GF-D8 (cell line): ENCODE results near the gene BNC1.
"Not testable (repeated sequence)": the region's sequence is repeated elsewhere in the genome, so short reads cannot be mapped to it uniquely, and the experiment has no call there.

ENCODE experiments used
- DNase-seq: peaks from one replicate; lab custom pipeline; 2025; lab: John Stamatoyannopoulos, UW

The BNC1 gene

DNA sequence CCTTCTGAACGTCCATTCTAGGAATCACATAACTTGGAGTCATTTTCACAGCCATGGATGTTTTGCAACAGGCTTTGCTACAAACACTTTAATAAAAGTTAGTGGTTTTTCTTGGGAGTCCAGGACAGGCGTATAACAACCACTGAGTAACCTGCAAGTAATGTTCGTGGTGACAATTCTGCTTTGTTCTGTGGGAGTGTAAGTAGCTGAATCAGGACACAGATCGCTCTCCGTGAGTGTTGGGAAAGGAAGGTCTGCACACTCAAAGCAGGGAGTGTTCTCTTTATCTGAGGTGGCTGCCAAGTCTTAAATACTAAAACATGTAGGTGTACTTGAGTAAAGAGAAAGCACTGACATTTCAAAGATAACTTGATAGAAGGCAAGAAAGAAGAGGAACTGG lies 7.9 kb upstream of the BNC1 start:
- DNase-seq = no peak

DNA sequence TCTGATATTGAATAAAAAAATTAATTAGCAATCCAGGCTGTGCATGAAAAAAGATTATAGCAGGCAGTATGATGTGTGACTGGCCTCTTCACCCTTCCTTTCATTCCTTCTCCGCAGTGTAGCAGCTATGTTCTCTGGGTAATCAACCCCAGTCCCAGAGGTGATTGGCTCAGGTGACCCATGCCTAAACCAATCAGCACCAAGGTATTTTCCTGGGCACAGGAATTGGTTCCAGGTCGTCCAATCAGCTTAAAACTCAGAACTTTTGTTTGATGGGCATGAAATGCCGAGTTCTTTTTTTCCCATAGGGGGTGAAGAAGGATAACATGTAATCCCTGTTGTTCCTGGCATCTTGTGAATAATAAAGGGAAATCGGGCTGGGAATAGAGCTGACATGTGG lies 5.8 kb upstream of the BNC1 start:
- no peak for DNase-seq

DNA sequence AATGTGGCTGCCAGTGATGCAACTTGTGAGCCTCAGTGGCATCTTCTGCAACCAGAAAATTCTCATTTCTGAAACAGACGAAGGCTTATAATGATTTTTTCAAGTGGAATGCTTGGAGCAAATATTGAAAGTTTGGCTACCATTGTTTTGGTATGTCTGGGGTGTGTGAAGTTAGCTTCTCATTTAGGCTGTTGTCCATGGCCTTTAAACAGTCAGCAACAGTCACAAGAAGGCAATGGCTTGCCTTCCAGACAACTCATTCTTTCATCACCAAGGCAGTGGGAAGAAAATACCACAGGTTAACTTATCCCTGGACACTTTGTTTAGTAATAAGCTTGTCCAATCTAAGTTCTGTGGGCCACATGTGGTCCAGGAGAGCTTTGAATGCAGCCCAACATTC lies 4.7 kb upstream of the BNC1 start:
- DNase-seq = no peak

DNA sequence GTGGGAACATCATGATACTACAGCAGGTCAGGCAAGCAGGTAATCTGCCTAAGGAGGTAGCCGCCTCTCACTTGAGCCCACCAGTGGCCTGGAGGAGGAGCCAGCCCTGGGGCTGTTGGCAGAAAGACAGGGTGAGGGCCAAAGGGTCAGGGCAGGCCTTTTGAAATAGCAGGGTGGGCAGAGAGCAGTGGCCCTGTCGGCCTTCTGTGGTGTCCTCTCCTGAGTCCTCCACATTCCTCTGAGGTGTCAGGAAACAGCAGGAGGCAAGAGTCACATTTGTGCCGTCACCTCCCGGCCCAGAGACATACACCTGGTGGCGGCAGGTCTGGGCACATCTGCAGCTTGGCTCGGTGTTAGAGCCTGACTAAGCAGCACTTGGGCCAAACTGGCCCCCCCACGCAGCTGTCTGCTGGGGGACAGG lies 3.9 kb upstream of the BNC1 start:
- no peak for DNase-seq

DNA sequence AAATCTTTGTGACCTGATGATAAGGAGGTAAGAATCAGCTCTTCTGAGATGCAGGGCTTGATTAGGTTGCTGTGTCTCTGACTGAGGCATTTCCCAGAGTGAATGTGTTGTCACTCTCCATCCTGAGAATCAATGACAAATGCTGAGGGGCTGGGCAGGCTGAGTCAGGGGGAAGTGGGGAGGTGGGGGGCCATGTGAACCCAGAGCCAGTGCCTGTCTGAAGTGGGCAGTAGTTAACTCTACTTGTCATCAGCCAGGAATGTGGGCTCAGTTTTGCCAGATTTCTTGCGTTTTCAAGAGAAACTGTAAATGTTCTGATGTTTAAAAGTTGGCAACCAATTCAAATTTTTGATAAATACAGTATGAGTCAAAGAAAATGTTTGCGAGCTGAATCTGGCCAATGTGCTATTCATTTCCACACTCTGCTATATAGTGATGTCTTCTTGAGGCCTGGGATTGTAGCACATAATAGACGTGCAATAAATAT lies 3.1 kb upstream of the BNC1 start:
- DNase-seq = no peak

DNA sequence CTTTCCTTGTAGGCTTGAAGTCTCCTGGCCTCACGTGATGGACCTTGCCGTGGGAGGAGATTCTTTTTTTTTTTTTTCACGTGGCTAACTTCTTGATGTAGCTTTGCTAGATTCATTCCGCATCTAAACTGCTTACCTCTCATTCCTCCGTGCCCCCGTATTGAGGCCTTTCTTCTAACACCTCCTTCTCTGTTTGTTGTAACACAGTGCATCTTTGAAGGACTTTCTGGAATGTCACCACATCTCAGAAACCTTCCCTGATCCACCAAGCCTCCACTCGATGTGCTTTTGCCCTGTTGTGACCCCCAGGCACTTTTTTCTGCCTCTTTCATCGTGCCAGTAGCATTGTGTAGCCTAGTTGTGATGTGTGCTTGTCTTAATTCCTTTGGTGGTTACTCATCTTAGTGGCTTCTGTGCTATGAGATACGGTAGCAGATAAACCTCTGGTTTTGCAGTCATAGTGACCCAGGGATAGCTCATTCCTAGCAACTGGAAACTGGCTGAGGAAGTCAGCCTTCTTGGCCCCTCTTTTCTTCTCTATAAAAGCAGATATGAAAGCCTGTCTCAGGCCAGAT lies 1.6 kb upstream of the BNC1 start:
- DNase-seq = no peak

DNA sequence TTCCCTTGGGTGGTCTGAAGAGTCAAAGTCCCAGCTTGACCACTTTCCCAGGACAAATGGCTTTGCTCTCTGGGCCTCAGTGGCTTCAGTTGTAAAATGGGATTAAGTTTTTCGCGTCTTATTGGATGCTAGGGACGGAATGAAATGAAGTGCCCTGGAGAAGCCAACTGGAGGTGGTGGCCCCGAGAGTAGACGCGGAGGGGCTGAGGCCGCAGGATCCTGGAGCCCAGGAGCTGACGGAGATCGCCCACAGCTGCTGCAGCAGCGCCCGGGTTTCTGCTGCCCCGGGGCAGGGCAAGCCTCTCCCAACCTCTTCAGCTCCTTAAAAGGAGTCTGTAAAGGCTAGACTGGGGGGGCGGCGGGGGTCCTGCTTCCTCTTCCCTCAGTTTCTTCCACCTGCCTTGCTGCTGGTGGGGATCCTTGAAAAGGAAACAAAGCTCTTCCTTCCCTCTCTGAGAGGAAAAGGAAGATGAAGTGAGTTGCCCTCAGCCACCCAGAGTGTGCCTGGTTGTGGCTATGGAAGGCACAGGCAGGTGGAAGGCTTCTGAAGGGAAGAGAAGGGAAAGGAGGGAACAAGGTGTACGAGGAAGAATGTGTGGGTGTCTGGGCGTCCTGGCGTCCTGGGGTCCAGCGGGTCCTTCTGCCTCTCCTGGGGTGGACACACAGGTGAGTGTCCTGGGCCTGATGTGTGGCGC lies 967 bp upstream of the BNC1 start:
- DNase-seq = no peak

DNA sequence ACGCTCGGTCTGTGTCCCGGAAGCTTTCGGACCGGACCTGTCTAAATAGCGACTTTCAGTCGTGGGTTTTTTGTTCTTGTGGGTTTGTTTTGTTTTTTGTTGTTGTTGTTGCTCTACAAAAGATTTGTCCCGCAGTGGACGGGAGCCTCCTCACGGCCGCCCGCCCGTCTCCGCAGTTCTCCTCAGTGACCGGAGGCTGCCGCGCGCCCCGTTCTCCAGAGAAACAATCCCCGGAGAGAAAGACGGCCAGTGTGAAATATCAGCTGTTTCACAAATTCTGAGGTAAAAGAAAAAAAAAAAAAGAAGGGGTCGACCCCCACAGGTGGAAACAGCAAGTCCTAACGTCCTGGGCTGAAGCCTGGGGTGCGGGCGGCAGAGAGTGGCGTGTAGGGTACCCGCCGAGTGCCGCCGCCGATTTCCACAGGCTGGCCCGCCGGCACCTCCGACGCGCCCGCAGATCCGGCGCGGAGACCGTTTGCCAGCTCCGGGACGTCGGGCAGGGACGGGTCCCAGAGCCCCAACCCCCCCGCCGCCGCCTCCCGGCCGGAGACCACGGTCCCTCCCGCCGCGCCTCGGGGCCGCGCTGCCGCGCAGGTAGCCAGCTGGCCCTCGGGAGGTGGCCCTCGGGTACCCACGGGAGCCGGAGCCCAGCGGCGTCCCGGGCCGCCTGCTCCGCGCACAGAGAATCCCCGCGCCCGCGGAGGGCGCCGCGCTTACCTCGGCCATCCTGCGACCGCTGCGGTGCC lies 478 bp downstream of the BNC1 start:
- no peak for DNase-seq

DNA sequence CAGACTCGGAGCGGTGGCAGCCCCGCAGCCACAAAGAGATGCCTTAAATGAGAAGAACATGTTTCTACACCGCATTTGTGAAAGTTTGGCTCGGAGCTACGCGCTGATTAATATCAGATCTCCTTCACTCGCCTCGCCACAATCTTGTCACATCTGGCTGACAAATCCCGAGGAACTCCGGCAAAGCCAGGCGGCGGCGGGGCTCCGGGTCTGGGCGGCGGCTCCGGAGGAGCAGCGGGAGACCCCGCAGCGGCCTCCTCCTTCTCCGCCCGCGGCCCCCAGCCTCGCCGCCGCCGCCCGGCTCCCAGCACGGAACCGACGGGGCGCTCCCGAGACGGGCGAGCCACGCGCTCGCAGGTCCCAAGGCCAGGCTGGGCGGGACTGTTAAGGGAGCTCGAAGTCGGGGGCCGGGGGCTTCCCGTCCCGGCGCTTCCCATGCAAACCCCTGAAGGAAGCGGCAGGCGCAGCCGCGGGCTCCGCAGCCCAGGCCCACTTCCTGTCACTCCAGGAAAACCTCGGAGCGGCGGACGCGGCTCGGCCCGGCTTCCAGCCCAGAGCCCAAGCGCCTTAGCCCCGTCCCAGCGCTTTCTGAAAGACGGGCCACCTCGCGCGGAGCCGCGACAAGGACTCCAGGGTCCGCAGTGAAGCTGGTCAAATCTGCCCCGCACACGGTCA lies 1.2 kb downstream of the BNC1 start:
- no peak for DNase-seq

DNA sequence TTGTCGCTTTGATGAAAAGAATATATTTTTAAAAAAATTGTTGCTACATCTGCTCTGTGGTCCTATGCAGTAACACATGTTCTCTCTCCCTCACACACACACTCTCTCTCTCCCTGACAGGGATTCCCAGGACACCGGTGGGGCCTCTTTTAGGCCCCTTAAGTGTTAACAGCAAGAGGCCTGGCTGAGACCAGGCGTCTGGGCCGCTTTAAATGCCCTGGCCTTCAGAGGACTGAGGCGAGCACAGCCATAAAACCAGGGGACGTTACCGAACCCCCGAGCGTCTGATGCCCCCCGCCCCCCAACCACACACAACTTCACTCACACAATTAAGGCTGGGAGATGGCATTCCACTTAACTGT lies 1.7 kb downstream of the BNC1 start:
- DNase-seq = no peak

DNA sequence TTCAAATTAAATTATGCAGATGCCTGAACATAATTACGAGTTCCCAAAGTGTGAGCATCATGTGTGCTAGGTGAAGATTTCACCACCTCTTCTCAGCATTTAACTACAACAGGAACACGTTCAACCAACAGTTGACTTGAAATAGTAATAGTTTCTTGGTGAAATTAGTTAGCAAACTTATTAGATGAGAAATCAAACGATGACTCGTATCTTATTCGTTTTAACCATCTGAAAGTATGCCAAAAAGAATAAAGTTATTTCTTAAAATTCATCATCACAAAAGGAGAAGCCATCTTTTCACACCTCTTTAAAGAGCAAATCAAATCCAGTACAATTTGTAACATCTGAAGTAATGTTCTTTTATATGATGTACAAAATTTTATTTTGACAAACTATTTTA lies 2.3 kb downstream of the BNC1 start:
- no peak for DNase-seq

DNA sequence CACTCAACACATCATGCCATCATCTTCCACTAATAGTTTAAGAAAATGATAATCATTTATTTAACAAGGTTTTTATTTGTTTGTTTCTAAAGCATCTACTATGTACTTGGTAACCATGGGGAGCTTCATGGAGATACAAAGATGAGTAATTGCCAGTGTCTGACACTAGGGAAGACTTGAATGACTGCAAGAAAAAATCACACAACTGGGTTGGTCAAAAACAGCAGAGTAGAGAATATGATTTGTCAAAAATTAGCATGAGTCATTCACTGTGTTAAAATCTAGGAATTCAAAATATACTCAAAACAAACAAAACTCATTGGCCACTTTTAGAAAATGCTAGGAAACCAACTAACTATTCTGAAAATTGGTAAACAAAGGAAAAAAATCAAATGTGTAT lies 6.3 kb downstream of the BNC1 start:
- no peak for DNase-seq

DNA sequence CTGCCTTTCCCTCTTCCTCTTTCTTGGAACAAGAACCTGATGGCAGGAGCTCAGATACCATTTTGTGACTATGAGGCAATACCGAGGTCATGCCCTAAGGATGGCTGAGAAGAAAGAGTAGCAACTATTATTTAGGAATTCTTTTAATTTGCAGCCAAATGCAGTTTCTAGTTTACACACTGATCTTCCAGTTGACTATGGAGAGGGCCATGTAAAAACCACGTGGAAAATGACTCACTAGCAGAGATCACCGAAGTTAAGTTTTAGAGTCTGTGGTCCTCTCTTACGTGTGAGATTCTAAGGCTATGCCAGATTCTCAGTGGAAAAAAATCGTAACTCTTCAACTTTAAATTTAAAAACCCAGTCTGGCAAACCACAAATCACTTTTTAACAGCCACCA lies 7.8 kb downstream of the BNC1 start:
- no peak for DNase-seq

DNA sequence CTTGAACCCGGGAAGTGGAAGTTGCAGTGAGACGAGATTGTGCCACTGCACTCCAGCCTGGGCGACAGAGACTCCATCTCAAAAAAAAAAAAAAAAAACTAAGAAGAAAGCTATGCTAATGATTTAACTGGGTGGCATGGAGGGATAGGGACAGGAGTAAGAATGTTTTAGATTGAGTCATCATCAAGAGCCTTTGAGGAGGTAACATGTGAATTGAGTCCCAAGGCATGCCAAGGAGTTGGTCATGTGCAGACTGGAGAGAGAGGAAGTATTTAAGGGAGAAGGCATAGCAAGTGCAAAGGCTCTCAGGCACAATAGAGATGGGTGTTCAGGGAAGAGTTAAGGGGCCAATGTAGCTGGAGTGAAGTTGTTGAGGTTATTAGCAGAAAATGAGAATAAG lies 9.1 kb downstream of the BNC1 start:
- DNase-seq = no peak

DNA sequence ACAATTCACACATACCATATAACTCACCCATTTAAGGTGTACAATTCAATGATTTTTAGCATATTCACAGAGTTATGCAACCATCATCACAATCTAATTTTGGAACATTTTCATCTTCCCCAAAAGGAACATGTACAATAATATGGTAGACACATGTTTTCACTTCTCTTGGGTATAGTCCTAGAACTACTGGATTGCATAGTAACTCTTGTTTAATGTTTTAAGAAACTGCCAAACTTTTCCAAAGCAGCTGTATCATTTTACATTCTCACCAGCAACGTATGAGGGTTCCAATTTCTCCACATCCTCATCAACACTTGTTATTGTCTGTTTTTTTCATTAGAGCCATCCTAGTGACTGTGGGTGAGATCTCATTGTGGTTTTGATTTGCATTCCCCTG lies 14.3 kb downstream of the BNC1 start:
- DNase-seq = no peak

DNA sequence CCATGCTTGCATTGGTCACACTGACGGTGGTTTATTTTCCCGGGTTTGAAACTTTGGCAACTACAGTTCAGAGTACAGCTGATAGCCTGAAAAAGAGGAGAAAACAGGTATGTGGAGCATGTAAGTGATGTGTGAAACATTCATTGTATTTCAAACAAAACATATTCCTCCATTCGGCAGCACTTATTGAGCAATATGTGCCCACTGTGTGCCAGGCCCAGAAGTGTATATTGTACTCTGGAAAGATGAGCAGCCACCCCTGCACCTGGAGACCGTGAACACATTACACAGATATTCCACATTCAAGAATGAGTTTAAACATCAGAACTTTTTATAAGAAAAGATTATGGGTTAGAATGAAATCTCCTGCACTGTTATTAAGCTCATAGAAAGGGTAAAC lies 16.3 kb downstream of the BNC1 start:
- no peak for DNase-seq

DNA sequence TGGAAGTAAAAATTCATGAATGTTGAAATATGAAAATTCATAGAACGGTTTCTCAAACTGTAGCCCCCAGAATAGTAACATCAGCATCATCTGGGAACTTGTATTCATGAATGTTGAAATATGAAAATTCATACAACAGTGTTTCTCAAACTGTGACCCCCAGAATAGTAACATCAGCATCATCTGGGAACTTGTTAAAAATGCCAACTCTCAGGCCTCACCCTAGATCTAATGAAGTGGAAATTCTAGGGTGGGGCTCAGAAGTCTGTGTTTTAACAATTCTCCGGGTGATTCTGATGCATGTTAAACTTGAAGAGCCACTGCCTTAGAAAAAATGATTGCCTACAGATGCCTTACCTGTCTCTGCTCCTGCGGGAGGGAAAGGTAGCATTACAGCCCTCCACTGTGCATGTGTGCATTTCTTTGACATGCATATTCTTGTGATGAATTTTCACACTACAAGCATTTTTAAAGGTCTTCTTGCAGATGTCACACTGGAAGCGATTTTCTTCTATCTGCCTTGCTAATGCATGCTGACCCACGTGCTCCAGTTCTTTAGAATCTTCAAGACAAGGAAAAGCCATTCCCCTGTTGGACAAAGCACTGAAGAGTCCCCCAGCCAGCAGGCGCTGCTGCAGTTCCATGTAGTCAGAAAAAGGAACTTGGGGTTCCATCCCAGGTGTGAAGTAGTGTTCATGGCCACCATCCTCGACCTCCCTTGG lies 21.7 kb downstream of the BNC1 start:
- DNase-seq = no peak

DNA sequence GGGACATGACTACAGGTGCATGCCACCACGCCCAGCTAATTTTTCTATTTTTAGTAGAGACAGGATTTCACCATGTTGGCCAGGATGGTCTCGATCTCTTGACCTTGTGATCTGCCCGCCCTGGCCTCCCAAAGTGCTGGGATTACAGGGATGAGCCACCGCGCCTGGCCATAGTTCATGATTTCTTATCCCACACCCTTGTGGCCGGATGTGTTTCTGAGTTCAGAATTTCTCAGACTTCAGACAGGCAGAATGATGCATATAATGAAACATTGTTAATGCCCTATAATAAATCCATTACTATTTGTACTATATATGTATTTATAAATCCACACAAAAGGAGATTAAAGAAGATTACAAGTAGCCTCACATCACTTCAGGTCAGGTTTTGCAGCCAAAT lies 22.3 kb downstream of the BNC1 start:
- DNase-seq = not testable (repeated sequence)

DNA sequence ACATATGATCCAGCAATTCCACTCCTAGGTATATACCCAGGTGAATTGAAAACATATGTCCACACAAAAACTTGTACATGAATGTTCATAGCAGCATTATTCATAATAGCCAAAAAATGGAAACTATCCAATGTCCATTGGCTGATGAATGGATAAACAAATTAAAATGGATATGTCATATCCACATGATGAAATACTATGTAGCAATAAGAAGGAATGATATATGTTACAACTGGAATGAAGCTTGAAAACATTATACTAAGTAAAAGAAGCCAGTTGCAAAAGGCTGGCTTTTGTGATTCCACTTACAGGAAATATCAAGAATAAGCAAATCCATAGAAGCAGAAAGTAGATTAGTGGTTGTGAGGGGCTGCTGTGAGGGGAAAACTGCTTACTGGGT lies 33.7 kb downstream of the BNC1 start:
- no peak for DNase-seq

DNA sequence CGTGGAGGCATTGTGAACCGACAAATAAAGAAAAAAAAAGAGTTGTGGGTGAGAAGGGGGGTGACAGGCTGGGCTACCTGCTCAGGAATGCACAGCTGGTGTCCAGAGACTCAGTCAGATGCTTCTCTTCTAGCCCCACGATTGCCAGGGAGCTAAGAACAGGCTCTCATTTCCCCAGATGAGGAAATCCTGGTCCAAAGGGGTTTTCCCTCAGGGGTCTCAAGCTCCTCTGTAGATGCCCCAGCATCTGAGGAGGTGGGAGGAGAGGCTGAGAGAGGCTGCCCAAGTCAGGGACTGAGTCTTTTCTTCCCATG lies 35.5 kb downstream of the BNC1 start:
- no peak for DNase-seq

DNA sequence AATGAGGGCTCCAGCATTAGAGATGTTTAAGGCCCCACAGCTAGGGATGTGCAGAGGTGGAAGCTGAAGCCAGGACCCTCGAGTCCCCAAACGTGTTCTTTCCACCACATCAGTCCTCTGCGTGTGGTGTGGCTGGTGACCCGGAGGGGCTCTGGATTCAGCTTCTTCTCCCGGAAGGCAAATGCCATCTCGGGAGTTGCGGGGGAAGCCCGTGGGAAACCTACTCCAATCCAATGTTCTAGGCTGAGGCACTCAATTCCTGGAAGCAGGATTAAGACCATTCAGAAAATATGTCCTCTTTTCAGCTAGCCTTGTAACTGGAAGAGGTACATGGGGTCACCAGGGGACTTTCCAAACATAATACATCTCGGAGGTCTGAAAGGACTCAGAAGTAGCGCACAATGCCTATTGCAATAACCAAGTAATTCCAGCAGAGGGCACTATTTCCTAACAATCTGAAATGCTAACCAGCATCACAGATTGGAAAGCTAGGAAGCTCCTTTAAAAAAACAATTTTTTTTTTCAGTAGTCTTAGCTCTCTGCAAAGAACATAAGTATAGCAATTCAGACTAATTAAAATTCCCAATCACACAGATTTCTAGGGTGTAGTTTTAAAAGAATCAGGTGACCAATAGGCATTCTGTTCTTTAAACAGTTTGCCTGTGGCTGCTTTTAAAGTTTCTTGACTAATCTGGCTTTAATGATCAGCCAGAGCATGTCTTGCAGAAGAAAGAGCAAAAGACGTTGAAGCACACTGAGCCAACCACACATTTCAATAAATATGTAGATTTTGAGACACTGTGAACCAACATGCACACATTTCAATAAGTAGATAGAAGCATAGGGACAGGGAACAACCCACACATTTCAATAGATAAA lies 36.1 kb downstream of the BNC1 start:
- no peak for DNase-seq
